ENCODE measurements around the gene CDKN3. TPM values are rescaled to one million over a fixed set of nuclear protein-coding genes. Genes with fewer than 3 reads are reported as not detected.

Gene CDKN3
- total RNA-seq, 1 experiment from 2014 or later, result 62.5 TPM

GRCh38 chr14:54446161-54446693, 49.4 kb downstream of the CDKN3 start:
- no peaks in the 10 kb centered on the region for H3K9me3 ChIP-seq (ENCODE audit: control insufficient read depth in 1 of 2, insufficient read depth in 1 of 2, low read depth in 1 of 2, low read length in 2 of 2)
- ChIA-PET CTCF (interaction anchor here (0.8 to 1.0 kb wide), 2 partner anchors 42 to 118 kb away, joined by 3 read pairs; no protein-coding TSS in a partner anchor), POLR2A (no interaction called here), RAD21 (ENCODE audit: low non-redundant PET in 1 of 2, low total read pairs in 2 of 2, uncharacterized antibody in 2 of 2, unreplicated experiment in 2 of 2) (no interaction called here)
- no peak overlapping the region for H2AFZ ChIP-seq (ENCODE audit: low read depth, low read length, poor library complexity, severe bottlenecking)
- peaks cover 8 to 15% of the 10 kb centered on the region in 2 experiments; a peak in 3 of 4 replicates for H3K4me1 ChIP-seq (ENCODE audit: control insufficient read depth in 1 of 2, insufficient read depth in 2 of 2, low read length in 2 of 2)
- BruUV-seq (replicated peaks), result no TSS peak
- no peaks in the 10 kb centered on the region for H3K27me3 ChIP-seq (ENCODE audit: insufficient read depth, low read length)
- H3K9ac ChIP-seq (ENCODE audit: low read length), result no peak overlapping the region
- DNase-seq (ENCODE audit: low read depth, low spot score) (no peak), ATAC-seq (no peak)
- H3K4me3 ChIP-seq (replicated peaks in 1 of 2; ENCODE audit: low read depth in 1 of 2, low read length in 2 of 2), result no peak overlapping the region
- H3K36me3 ChIP-seq (ENCODE audit: control insufficient read depth in 1 of 2, insufficient read depth in 2 of 2, low read length in 2 of 2), result no peaks in the 10 kb centered on the region
- H3K9me2 ChIP-seq (ENCODE audit: insufficient read depth), result no peaks in the 10 kb centered on the region
- H3K27ac ChIP-seq (ENCODE audit: low read depth, low read length), result no peak overlapping the region
- TF ChIP-seq REST (IDR thresholded peaks at IDR 0.05; ENCODE audit: low read depth) (no peak), ZFX (IDR thresholded peaks at IDR 0.05) (no peak), RAD21 (IDR thresholded peaks at IDR 0.05; ENCODE audit: low read depth) (no peak), MAX (IDR thresholded peaks at IDR 0.05) (no peak), POLR2A (IDR thresholded peaks at IDR 0.05; ENCODE audit: borderline replicate concordance, extremely low read depth, insufficient read depth, insufficient read length) (no peak), SIN3A (IDR thresholded peaks at IDR 0.05; ENCODE audit: low read depth) (no peak), EGR1 (IDR thresholded peaks at IDR 0.05; ENCODE audit: low read depth) (no peak)
- intact Hi-C loops (cut with micrococcal nuclease), result no loop called here
- H4K20me1 ChIP-seq (ENCODE audit: insufficient read depth), result no peaks in the 10 kb centered on the region
- H3K4me2 ChIP-seq (ENCODE audit: low read length), result 0 out of 2 replicates have a peak overlapping the region, but pooled peaks have one; percentile 1
- H3K79me2 ChIP-seq (ENCODE audit: insufficient read depth, low read length), result no peaks in the 10 kb centered on the region
